ENCODE results near the gene UBR7.

Gene UBR7

DNA sequence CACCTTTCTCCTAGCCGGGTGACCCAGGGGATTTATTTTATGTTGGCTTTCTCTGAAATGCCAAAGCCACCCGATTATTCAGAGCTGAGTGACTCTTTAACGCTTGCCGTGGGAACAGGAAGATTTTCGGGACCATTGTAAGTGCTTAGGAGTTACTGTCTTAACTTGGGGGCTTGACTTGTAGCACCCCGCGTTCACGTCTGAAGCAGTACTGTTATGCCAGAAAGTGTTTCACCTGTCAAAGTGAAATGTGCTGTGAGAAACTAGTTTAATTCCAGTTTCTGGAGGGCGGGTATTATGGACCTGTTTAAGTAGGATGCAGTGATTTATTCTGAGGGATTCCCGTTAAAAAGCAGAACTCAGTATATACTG is 21.7 kb upstream of the UBR7 start:
- H3K27ac ChIP-seq, result peak overlapping the region; percentile 97
- no peak for DNase-seq (ENCODE audit: low spot score)

DNA sequence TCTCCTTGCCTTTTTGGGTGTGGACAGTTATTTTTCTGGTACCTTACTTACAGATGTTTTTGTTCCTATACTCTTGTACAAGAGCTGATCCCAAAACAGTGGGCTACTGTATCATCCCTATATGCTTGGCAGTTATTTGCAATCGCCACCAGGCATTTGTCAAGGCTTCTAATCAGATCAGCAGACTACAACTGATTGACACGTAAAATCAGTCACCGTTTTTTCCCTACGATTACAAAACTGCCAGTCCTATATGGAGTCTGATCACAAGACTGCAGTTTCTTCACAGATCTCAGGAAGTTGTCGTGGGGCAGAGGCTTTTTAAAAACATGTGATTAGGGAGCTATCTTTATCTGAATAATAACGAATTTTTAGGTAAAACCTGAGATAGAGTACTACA is 20.6 kb upstream of the UBR7 start:
- H3K27ac ChIP-seq, result no peak overlapping the region
- POLR2A ChIA-PET (ENCODE audit: low non-redundant PET), result interaction anchor here (0.6 kb wide), 1 partner anchor 138 kb away, joined by 6 read pairs; no protein-coding TSS in a partner anchor
- DNase-seq (ENCODE audit: low spot score), result no peak
- CTCF ChIA-PET, result interaction anchor here (0.6 kb wide), 1 partner anchor 71 kb away, joined by 3 read pairs; no protein-coding TSS in a partner anchor
- TF ChIP-seq, protein P1, sequence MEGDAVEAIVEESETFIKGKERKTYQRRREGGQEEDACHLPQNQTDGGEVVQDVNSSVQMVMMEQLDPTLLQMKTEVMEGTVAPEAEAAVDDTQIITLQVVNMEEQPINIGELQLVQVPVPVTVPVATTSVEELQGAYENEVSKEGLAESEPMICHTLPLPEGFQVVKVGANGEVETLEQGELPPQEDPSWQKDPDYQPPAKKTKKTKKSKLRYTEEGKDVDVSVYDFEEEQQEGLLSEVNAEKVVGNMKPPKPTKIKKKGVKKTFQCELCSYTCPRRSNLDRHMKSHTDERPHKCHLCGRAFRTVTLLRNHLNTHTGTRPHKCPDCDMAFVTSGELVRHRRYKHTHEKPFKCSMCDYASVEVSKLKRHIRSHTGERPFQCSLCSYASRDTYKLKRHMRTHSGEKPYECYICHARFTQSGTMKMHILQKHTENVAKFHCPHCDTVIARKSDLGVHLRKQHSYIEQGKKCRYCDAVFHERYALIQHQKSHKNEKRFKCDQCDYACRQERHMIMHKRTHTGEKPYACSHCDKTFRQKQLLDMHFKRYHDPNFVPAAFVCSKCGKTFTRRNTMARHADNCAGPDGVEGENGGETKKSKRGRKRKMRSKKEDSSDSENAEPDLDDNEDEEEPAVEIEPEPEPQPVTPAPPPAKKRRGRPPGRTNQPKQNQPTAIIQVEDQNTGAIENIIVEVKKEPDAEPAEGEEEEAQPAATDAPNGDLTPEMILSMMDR (conservative IDR thresholded peaks at IDR 0.05; ENCODE audit: low read depth), result no peak

More for the DNA sequence above, 21.7 kb upstream of the UBR7 start:
- ChIA-PET CTCF (no interaction called here), POLR2A (ENCODE audit: low non-redundant PET) (interaction anchor here (0.6 to 1.8 kb wide), 2 partner anchors 22 to 450 kb away, joined by 3 to 6 read pairs; partner anchors contain the start of genes GON7 and UBR7)
- TF ChIP-seq, protein P1 (conservative IDR thresholded peaks at IDR 0.05; ENCODE audit: low read depth), result no peak

DNA sequence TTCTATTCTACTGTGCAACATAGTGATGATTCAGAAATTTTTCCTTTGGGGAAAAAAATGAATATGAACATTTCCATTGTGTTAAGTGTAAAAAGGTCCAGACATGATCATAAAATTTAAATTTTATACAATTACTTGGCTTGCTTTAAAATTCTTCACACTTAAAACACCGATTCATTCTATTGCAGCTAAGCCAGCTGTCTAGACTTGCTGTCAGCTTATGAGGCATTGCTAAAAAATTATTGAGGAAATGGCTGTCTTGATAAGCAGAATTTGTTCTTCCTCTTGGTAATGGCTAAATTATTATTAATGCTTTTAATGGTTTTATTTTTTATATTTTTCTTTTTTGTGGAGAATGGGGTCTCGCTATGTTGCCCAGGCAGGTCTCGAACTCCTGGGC is 20.1 kb upstream of the UBR7 start:
- H3K27ac ChIP-seq, result no peak overlapping the region
- ChIA-PET POLR2A (ENCODE audit: low non-redundant PET) (no interaction called here), CTCF (interaction anchor here (0.6 kb wide), 1 partner anchor 72 kb away, joined by 3 read pairs; no protein-coding TSS in a partner anchor)
- TF ChIP-seq, protein P1 (conservative IDR thresholded peaks at IDR 0.05; ENCODE audit: low read depth), result no peak
- DNase-seq (ENCODE audit: low spot score), result no peak

DNA sequence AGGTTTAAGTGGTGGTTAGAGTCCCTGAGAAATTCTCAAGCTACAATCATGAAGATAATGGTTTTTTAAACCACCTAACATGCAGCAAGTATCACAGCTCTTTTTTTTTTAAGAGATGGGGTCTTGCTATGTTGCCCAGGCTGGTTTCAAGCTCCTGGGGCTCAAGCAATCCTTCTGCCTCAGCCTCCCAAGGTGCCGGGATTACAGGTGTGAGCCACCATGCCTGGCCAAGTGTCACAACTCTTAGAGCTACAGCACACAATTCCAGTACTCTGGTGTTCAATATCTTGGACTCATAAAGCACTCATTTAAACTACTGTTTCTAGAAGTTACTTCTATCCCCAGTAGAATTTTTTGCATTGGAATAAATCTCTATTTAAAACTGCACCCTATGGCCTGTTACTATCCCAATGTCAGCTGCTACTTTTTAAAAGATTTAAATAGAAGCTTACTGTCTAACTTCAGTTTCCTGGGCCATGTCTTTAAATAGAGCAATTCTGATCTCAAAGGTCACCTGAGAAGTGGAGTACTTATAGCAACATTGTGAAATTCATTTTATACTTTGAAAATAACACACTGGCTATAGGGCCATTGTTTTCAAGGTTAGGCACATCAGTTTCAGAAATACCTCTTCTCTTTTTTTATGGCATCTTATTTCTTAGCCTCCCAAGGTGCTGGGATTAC is 11.6 kb upstream of the UBR7 start:
- ChIA-PET POLR2A (ENCODE audit: low non-redundant PET) (no interaction called here), CTCF (interaction anchor here (0.5 to 0.7 kb wide), 3 partner anchors 92 to 593 kb away, joined by 3 to 5 read pairs (median 5); partner anchors contain the start of gene PRIMA1)
- no peak for DNase-seq (ENCODE audit: low spot score)
- TF ChIP-seq, protein P1 (conservative IDR thresholded peaks at IDR 0.05; ENCODE audit: low read depth), result no peak
- H3K27ac ChIP-seq, result no peak overlapping the region

DNA sequence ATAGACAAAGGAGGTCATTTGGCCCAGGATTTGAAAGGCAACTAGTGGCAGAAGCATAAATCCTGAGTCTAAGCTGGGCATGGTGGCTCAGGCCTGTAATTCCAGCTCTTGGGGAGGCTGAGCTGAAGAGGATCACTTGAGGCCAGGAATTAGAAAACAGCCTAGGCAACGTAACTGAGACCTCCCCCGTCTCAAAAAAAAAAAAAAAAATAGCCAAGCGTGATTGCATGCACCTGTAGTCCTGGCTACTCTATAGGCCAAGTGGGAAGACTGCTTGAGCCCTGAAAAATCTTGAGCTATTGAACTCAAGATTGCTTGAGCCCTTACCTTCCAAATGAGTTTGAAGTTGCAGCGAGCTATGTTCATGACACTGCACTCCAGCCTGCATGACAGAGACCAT is 8.0 kb upstream of the UBR7 start:
- ChIA-PET POLR2A (ENCODE audit: low non-redundant PET) (no interaction called here), CTCF (interaction anchor here (0.6 kb wide), 1 partner anchor 78 kb away, joined by 4 read pairs; no protein-coding TSS in a partner anchor)
- DNase-seq (ENCODE audit: low spot score), result no peak
- TF ChIP-seq, protein P1 (conservative IDR thresholded peaks at IDR 0.05; ENCODE audit: low read depth), result no peak
- H3K27ac ChIP-seq, result no peak overlapping the region

DNA sequence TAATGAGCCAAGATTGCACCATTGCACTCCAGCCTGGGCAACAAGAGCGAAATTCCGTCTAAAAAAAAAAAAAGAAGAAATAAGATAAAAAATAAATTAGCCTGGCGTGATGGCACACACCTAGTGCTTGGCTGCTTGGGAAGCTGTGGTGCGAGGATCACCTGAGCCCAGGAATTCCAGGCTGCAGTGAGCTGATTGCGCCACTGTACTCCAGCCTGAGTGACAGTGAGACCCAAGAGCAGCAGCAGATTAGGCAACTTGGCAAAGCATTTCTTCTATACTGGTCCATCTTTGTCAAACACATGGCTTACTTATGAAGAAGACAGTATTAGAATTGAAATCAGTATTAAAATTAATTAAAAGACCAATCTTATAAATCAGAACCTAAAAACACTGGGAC is 6.5 kb upstream of the UBR7 start:
- no peak for DNase-seq (ENCODE audit: low spot score)
- TF ChIP-seq, protein P1 (conservative IDR thresholded peaks at IDR 0.05; ENCODE audit: low read depth), result no peak
- no peak overlapping the region for H3K27ac ChIP-seq
- CTCF ChIA-PET, result interaction anchor here (0.7 kb wide), 1 partner anchor 301 kb away, joined by 3 read pairs; no protein-coding TSS in a partner anchor
- POLR2A ChIA-PET (ENCODE audit: low non-redundant PET), result no interaction called here

Measured in RWPE1 (cell line).